SK-N-SH treated with all-trans-retinoic acid at 6 μM for 48 hours (cell line): Measurements from ENCODE around the gene ENAH.

ENCODE experiments used
- ATAC-seq: fragments of 200-7000 bp; cut with Tn5 transposase; 3 replicates; pipeline ENCODE4 v1.9.1; 2020; ENCODE audit warnings: mild to moderate bottlenecking, moderate library complexity
- ARNTL ChIP-seq: fragments of 450-650 bp; formaldehyde crosslinking; IDR thresholded peaks from 2 replicates; pipeline ENCODE4 v1.5.0; 2020; ENCODE audit warnings: low read depth, mild to moderate bottlenecking, moderate library complexity, borderline replicate concordance
- BACH2 ChIP-seq: fragments of 250-450 bp; sonication (Bioruptor Pico); IDR thresholded peaks from 2 replicates; pipeline ENCODE4 v1.9.0; 2021; ENCODE audit warnings: mild to moderate bottlenecking, borderline replicate concordance
- CREB5 ChIP-seq: fragments of 250-450 bp; sonication (Bioruptor Pico); IDR thresholded peaks from 2 replicates; pipeline ENCODE4 v1.5.1; 2020; ENCODE audit warnings: low read depth, mild to moderate bottlenecking, moderate library complexity
- ESRRG ChIP-seq: fragments of 250-450 bp; sonication (Bioruptor Pico); IDR thresholded peaks from 2 replicates; pipeline ENCODE4 v1.6.1; 2021; ENCODE audit warnings: mild to moderate bottlenecking
- GLIS3 ChIP-seq: fragments of 250-450 bp; sonication (Bioruptor Pico); IDR thresholded peaks from 2 replicates; pipeline ENCODE4 v1.5.0; 2020; ENCODE audit warnings: mild to moderate bottlenecking, moderate library complexity
- ISL1 ChIP-seq: fragments of 250-450 bp; sonication (Bioruptor Pico); IDR thresholded peaks from 2 replicates; pipeline ENCODE4 v2.1.2; 2022; ENCODE audit warnings: mild to moderate bottlenecking, moderate library complexity
- OSR1 ChIP-seq: fragments of 250-450 bp; sonication (Bioruptor Pico); IDR thresholded peaks from 2 replicates; pipeline ENCODE4 v1.8.0; 2022; ENCODE audit warnings: moderate library complexity, mild to moderate bottlenecking, inconsistent platforms
- PATZ1 ChIP-seq: fragments of 250-450 bp; sonication (Bioruptor Pico); IDR thresholded peaks from 2 replicates; pipeline ENCODE4 v1.8.0; 2020; ENCODE audit warnings: mild to moderate bottlenecking, moderate library complexity, borderline replicate concordance
- POU6F1 ChIP-seq: fragments of 250-450 bp; sonication (Bioruptor Pico); IDR thresholded peaks from 2 replicates; pipeline ENCODE4 v1.8.0; 2021; ENCODE audit warnings: low read depth, mild to moderate bottlenecking, moderate library complexity, borderline replicate concordance
- PPARA ChIP-seq: fragments of 250-450 bp; sonication (Bioruptor Pico); IDR thresholded peaks from 2 replicates; pipeline ENCODE4 v1.5.0; 2020; ENCODE audit warnings: mild to moderate bottlenecking, borderline replicate concordance
- RARB ChIP-seq: fragments of 250-450 bp; sonication (Bioruptor Pico); IDR thresholded peaks from 2 replicates; pipeline ENCODE4 v1.8.0; 2021; ENCODE audit warnings: mild to moderate bottlenecking, moderate library complexity
- SNAI2 ChIP-seq: fragments of 250-450 bp; sonication (Bioruptor Pico); IDR thresholded peaks from 2 replicates; pipeline ENCODE4 v1.5.0; 2020; ENCODE audit warnings: mild to moderate bottlenecking, moderate library complexity
- TCF4 ChIP-seq: fragments of 250-450 bp; sonication (Bioruptor Pico); IDR thresholded peaks from 2 replicates; pipeline ENCODE4 v1.8.0; 2021; ENCODE audit warnings: mild to moderate bottlenecking, moderate library complexity, borderline replicate concordance
- TOX ChIP-seq: fragments of 250-450 bp; sonication (Bioruptor Pico); IDR thresholded peaks from 2 replicates; pipeline ENCODE4 v1.8.0; 2021; ENCODE audit warnings: mild to moderate bottlenecking, moderate library complexity, borderline replicate concordance
- ZC3H10 ChIP-seq: fragments of 250-450 bp; sonication (Bioruptor Pico); IDR thresholded peaks from 2 replicates; pipeline ENCODE4 v1.5.1; 2021; ENCODE audit warnings: mild to moderate bottlenecking, moderate library complexity
- ZFP3 ChIP-seq: fragments of 250-450 bp; sonication (Bioruptor Pico); IDR thresholded peaks from 2 replicates; pipeline ENCODE4 v1.5.0; 2020; ENCODE audit warnings: mild to moderate bottlenecking, moderate library complexity
- ZNF565 ChIP-seq: fragments of 450-650 bp; formaldehyde crosslinking; conservative IDR thresholded peaks from 2 replicates; pipeline ENCODE4 v1.5.0; 2020; ENCODE audit warnings: low read depth, mild to moderate bottlenecking, moderate library complexity
- ZNF8 ChIP-seq: fragments of 450-650 bp; formaldehyde crosslinking; IDR thresholded peaks from 2 replicates; pipeline ENCODE4 v1.5.0; 2020; ENCODE audit warnings: mild to moderate bottlenecking, moderate library complexity

Gene ENAH

GRCh38 chr1:225603538-225604354 lies 49.2 kb downstream of the ENAH start:
- TF ChIP-seq TOX (CRISPR knock-in tag): 0 out of 2 replicates have a peak, but pooled peaks have one; percentile 22
- no peak for TF ChIP-seq ZFP3 (CRISPR knock-in tag)
- no peak for TF ChIP-seq ZNF565 (CRISPR knock-in tag)
- no peak for TF ChIP-seq ARNTL (CRISPR knock-in tag)

GRCh38 chr1:225602590-225603206 lies 50.2 kb downstream of the ENAH start:
- ATAC-seq: no peak
- TF ChIP-seq RARB (no peak), ZFP3 (CRISPR knock-in tag) (no peak), GLIS3 (no peak), TCF4 (CRISPR knock-in tag) (no peak), ZC3H10 (CRISPR knock-in tag) (no peak), PPARA (no peak), ARNTL (CRISPR knock-in tag) (no peak), SNAI2 (no peak)

More at GRCh38 chr1:225603538-225604354, 49.2 kb downstream of the ENAH start:
- ATAC-seq: peak; percentile 70

GRCh38 chr1:225601902-225602589 lies 50.9 kb downstream of the ENAH start:
- TF ChIP-seq GLIS3 (no peak), OSR1 (CRISPR knock-in tag) (no peak), ZNF8 (CRISPR knock-in tag) (no peak), ZNF565 (CRISPR knock-in tag) (no peak), PATZ1 (CRISPR knock-in tag) (no peak), SNAI2 (no peak), ESRRG (no peak), CREB5 (CRISPR knock-in tag) (no peak), TCF4 (CRISPR knock-in tag) (no peak), ISL1 (CRISPR knock-in tag) (no peak), BACH2 (no peak)
- no peak for ATAC-seq

- ATAC-seq: no peak
- TF ChIP-seq PATZ1 (CRISPR knock-in tag) (no peak), ZNF8 (CRISPR knock-in tag) (no peak), OSR1 (CRISPR knock-in tag) (no peak)
These were observed 54.1 kb downstream of the ENAH start for GRCh38 chr1:225598847-225599246.

- peak; percentile 28; the same call in 2 of the 3 replicates for ATAC-seq
- TF ChIP-seq PPARA: no peak
- TF ChIP-seq POU6F1 (CRISPR knock-in tag): no peak
- TF ChIP-seq CREB5 (CRISPR knock-in tag): no peak
These were observed 54.9 kb downstream of the ENAH start for GRCh38 chr1:225597926-225598575.
